22Rv1 (cell line): ENCODE data around the gene SMARCAD1.

Experiments used
- ZFX ChIP-seq: fragments of 450-650 bp; IDR thresholded peaks from 2 replicates; pipeline ENCODE4 v1.6.1; 2017; ENCODE audit warnings: antibody characterized with exemption, borderline replicate concordance
- TF ChIP-seq, protein P1 (sequence below): fragments of 450-650 bp; IDR thresholded peaks from 2 replicates; pipeline ENCODE4 v1.5.1; 2017; ENCODE audit warnings: mild to moderate bottlenecking

DNA sequence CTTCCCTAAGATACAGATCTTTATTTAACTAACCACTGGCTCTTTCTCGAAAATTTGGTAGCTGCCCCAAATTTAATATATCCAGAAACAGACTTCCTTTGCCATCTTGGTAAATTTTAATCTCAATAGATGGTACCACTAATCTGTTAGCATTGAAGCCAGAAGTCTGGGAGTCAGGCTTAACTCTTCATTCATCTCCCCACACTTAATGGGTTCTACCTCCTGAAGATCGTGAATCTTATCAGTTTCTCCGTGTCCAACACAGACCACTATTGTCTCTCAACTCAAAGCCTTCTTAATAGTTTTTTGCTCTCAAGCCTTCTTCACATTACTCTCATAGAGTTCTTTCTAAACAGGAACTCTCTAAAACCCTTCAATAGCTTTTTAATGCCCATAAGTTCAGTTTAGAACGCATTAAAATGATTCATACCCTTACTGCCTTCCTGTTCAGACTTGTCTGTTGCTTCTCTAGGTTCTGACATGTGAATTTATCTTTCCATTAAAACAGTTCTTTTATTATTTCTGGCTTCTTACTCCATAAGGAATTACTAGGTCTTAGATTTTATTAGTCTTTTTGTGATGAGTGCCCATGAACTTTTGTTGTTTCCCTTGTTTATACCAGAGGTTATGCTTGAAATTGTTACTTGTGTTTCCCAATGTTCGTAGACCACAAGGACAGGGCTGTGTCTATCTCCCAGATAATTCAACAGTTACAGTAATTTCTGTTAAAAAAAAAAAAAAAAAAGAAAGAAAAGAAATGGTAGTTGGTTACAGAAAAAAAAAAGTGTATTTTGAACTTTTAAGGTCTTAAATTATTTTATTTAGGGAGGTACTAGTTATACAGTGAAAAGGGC is 54.7 kb downstream of the SMARCAD1 start:
- no peak for TF ChIP-seq ZFX
- TF ChIP-seq, protein P1, sequence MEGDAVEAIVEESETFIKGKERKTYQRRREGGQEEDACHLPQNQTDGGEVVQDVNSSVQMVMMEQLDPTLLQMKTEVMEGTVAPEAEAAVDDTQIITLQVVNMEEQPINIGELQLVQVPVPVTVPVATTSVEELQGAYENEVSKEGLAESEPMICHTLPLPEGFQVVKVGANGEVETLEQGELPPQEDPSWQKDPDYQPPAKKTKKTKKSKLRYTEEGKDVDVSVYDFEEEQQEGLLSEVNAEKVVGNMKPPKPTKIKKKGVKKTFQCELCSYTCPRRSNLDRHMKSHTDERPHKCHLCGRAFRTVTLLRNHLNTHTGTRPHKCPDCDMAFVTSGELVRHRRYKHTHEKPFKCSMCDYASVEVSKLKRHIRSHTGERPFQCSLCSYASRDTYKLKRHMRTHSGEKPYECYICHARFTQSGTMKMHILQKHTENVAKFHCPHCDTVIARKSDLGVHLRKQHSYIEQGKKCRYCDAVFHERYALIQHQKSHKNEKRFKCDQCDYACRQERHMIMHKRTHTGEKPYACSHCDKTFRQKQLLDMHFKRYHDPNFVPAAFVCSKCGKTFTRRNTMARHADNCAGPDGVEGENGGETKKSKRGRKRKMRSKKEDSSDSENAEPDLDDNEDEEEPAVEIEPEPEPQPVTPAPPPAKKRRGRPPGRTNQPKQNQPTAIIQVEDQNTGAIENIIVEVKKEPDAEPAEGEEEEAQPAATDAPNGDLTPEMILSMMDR = no peak
